HEK293 (cell line): Measurements from ENCODE around the gene OTUB2.

Experiments
- CTCF ChIA-PET: fragments of 350-600 bp; formaldehyde crosslinking; extraction: SDS; loops from one replicate; lab custom pipeline; 2021; ENCODE audit warnings: antibody characterized with exemption; lab: Yijun Ruan, JAX
- POLR2A ChIA-PET: fragments of 300-600 bp; formaldehyde crosslinking; extraction: SDS; loops from one replicate; lab custom pipeline; 2020; ENCODE audit warnings: antibody characterized with exemption, inconsistent platforms; lab: Yijun Ruan, JAX
- H3K27ac ChIP-seq: fragments of 200-500 bp; sonication (Bioruptor generic); 2 replicates; pipeline ENCODE4 v1.5.1; 2014; ENCODE audit warnings: low read depth, low read length, control low read depth, inconsistent platforms; ENCODE audit errors: extremely low read depth
- H3K36me3 ChIP-seq, 2 experiments: fragments of 200-500 bp in 1 of 2; sonication (Bioruptor generic) in 1 of 2; 1 replicate in 1 of 2; 2 replicates in 1 of 2; pipeline ENCODE4 v1.5.1; 2014 to 2017; ENCODE audit warnings: inconsistent platforms in 2 of 2, low read length in 2 of 2; ENCODE audit not compliant: control insufficient read depth in 2 of 2, insufficient read depth in 1 of 2
- H3K4me1 ChIP-seq: fragments of 200-500 bp; sonication (Bioruptor generic); 2 replicates; pipeline ENCODE4 v1.5.1; 2014; ENCODE audit warnings: mild to moderate bottlenecking, low read length, inconsistent platforms; ENCODE audit not compliant: control insufficient read depth, insufficient read depth
- H3K4me3 ChIP-seq: 2 replicates; pipeline ENCODE4 v1.5.1; 2011; ENCODE audit warnings: low read depth, mild to moderate bottlenecking, control low read depth, low read length, moderate library complexity
- H3K9me3 ChIP-seq: fragments of 200-500 bp; sonication (Bioruptor generic); 2 replicates; pipeline ENCODE4 v1.5.1; 2014; ENCODE audit warnings: low read depth, low read length, inconsistent platforms; ENCODE audit not compliant: control insufficient read depth, insufficient read depth
- EGR2 ChIP-seq: fragments of 450-650 bp; formaldehyde crosslinking; IDR thresholded peaks from 2 replicates; pipeline ENCODE4 v1.5.1; 2016; ENCODE audit warnings: low read depth, missing biosample characterization, missing genetic modification characterization
- FEZF1 ChIP-seq: fragments of 450-650 bp; formaldehyde crosslinking; IDR thresholded peaks from 2 replicates; pipeline ENCODE4 v1.5.1; 2016; ENCODE audit warnings: missing biosample characterization, missing genetic modification characterization
- KLF1 ChIP-seq: fragments of 450-650 bp; formaldehyde crosslinking; IDR thresholded peaks from 2 replicates; pipeline ENCODE4 v1.5.1; 2016; ENCODE audit warnings: missing biosample characterization, missing genetic modification characterization
- MEIS1 ChIP-seq: sonication (generic); formaldehyde crosslinking; IDR thresholded peaks from 2 replicates; pipeline ENCODE4 v1.8.1; 2022; ENCODE audit warnings: missing genetic modification reagents, mild to moderate bottlenecking, borderline replicate concordance
- OSR2 ChIP-seq: fragments of 450-650 bp; formaldehyde crosslinking; IDR thresholded peaks from 2 replicates; pipeline ENCODE4 v1.5.1; 2016; ENCODE audit warnings: missing biosample characterization, missing genetic modification characterization
- SP3 ChIP-seq: fragments of 450-650 bp; formaldehyde crosslinking; IDR thresholded peaks from 2 replicates; pipeline ENCODE4 v1.5.1; 2016; ENCODE audit warnings: missing biosample characterization, missing genetic modification characterization
- WT1 ChIP-seq: fragments of 450-650 bp; formaldehyde crosslinking; IDR thresholded peaks from 2 replicates; pipeline ENCODE4 v1.5.1; 2016; ENCODE audit warnings: missing biosample characterization, missing genetic modification characterization
- ZFHX2 ChIP-seq: fragments of 450-650 bp; formaldehyde crosslinking; conservative IDR thresholded peaks from 2 replicates; pipeline ENCODE4 v1.5.1; 2016; ENCODE audit warnings: missing biosample characterization, missing genetic modification characterization
- ZNF155 ChIP-seq: fragments of 450-650 bp; formaldehyde crosslinking; IDR thresholded peaks from 2 replicates; pipeline ENCODE4 v1.5.1; 2016; ENCODE audit warnings: missing biosample characterization, missing genetic modification characterization
- ZNF157 ChIP-seq: fragments of 450-650 bp; formaldehyde crosslinking; IDR thresholded peaks from 2 replicates; pipeline ENCODE4 v1.5.1; 2016; ENCODE audit warnings: missing biosample characterization, missing genetic modification characterization
- ZNF169 ChIP-seq: fragments of 450-650 bp; formaldehyde crosslinking; IDR thresholded peaks from 2 replicates; pipeline ENCODE4 v1.5.1; 2016; ENCODE audit warnings: missing biosample characterization, missing genetic modification characterization
- ZNF174 ChIP-seq: fragments of 450-650 bp; formaldehyde crosslinking; IDR thresholded peaks from 2 replicates; pipeline ENCODE4 v1.5.0; 2017; ENCODE audit warnings: missing biosample characterization, mild to moderate bottlenecking, missing genetic modification characterization
- ZNF335 ChIP-seq: fragments of 450-650 bp; formaldehyde crosslinking; conservative IDR thresholded peaks from 2 replicates; pipeline ENCODE4 v1.5.1; 2016; ENCODE audit warnings: missing biosample characterization, missing genetic modification characterization
- ZNF366 ChIP-seq: fragments of 450-650 bp; formaldehyde crosslinking; conservative IDR thresholded peaks from 2 replicates; pipeline ENCODE4 v1.5.1; 2016; ENCODE audit warnings: missing biosample characterization, missing genetic modification characterization
- ZNF391 ChIP-seq: fragments of 450-650 bp; formaldehyde crosslinking; IDR thresholded peaks from 2 replicates; pipeline ENCODE4 v1.5.1; 2016; ENCODE audit warnings: low read depth, missing biosample characterization, missing genetic modification characterization, borderline replicate concordance
- ZNF510 ChIP-seq: fragments of 450-650 bp; formaldehyde crosslinking; IDR thresholded peaks from 2 replicates; pipeline ENCODE4 v1.5.1; 2018; ENCODE audit warnings: mild to moderate bottlenecking, missing genetic modification characterization, missing biosample characterization; ENCODE audit not compliant: insufficient replicate concordance
- TF ChIP-seq, protein P1 (sequence below): fragments of 450-650 bp; formaldehyde crosslinking; IDR thresholded peaks from 2 replicates; pipeline ENCODE4 v1.5.1; 2016; ENCODE audit warnings: missing biosample characterization, missing genetic modification characterization
- TF ChIP-seq, protein P2 (sequence below): fragments of 450-650 bp; formaldehyde crosslinking; IDR thresholded peaks from 2 replicates; pipeline ENCODE4 v1.5.1; 2017; ENCODE audit warnings: missing biosample characterization, missing genetic modification characterization
- TF ChIP-seq, protein P3 (sequence below): fragments of 450-650 bp; formaldehyde crosslinking; IDR thresholded peaks from 2 replicates; pipeline ENCODE4 v1.5.1; 2016; ENCODE audit warnings: missing biosample characterization, missing genetic modification characterization
- TF ChIP-seq, protein P4 (sequence below): fragments of 450-650 bp; formaldehyde crosslinking; IDR thresholded peaks from 2 replicates; pipeline ENCODE4 v1.5.1; 2016; ENCODE audit warnings: missing biosample characterization, missing genetic modification characterization
- TF ChIP-seq, protein P5 (sequence below): sonication (generic); formaldehyde crosslinking; IDR thresholded peaks from 2 replicates; pipeline ENCODE4 v1.8.1; 2022; ENCODE audit warnings: mild to moderate bottlenecking, moderate library complexity, missing genetic modification reagents
- TF ChIP-seq, protein P6 (sequence below): fragments of 450-650 bp; formaldehyde crosslinking; IDR thresholded peaks from 2 replicates; pipeline ENCODE4 v1.5.1; 2016; ENCODE audit warnings: missing biosample characterization, missing genetic modification characterization

Gene OTUB2

DNA sequence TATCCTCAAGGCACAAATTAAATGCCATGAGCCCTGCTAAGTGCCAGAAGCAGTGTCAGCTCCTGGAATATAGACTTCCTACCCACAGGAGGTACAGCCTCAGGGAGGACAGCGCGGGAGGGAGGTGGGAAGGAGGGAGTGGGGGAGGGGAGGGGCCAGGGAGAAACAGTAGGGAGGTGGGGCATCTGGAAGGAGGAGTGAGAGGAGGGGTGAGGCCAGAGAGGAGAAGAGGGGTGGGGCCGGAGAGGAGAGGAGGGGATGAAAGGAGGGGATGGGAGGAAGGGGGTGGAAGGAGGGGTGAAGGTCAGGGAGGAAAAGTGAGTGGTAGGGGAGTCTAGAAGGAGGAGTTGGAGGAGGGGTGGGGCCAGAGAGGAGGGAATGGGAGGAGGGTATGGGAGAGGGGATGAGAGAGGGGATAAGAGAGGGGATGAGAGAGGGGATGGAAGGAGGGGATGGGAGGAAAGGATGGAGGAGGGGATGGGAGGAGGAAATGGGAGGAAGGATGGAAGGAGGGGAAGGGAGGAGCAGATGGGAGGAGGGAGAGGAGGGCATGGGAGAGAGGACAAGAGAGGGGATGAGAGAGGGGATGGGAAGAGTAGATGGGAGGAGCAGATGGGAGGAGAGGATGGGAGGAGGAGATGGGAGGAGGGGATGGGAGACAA, 38.2 kb upstream of the OTUB2 start:
- Histone ChIP-seq H3K27ac (no peak overlapping the region), H3K4me1 (no peaks in the 10 kb centered on the region), H3K36me3 (no peaks in the 10 kb centered on the region), H3K4me3 (no peak overlapping the region), H3K9me3 (no peaks in the 10 kb centered on the region)
- POLR2A ChIA-PET, result no interaction called here
- TF ChIP-seq FEZF1 (no peak), SP3 (tag by site-specific recombination) (peak; percentile 29; the same call in 1 of the 2 replicates), EGR2 (peak; percentile 58), ZNF169 (tag by site-specific recombination) (no peak), ZFHX2 (peak; percentile 35; the same call in 1 of the 2 replicates), ZNF366 (tag by site-specific recombination) (peak; percentile 64), KLF1 (tag by site-specific recombination) (peak; percentile 82), MEIS1 (CRISPR knock-in tag) (no peak), ZNF510 (tag by site-specific recombination) (no peak), ZNF155 (tag by site-specific recombination) (0 out of 2 replicates have a peak, but pooled peaks have one; percentile 25), WT1 (tag by site-specific recombination) (peak; percentile 93), OSR2 (peak; percentile 17; the same call in 1 of the 2 replicates)
- TF ChIP-seq, protein P1, sequence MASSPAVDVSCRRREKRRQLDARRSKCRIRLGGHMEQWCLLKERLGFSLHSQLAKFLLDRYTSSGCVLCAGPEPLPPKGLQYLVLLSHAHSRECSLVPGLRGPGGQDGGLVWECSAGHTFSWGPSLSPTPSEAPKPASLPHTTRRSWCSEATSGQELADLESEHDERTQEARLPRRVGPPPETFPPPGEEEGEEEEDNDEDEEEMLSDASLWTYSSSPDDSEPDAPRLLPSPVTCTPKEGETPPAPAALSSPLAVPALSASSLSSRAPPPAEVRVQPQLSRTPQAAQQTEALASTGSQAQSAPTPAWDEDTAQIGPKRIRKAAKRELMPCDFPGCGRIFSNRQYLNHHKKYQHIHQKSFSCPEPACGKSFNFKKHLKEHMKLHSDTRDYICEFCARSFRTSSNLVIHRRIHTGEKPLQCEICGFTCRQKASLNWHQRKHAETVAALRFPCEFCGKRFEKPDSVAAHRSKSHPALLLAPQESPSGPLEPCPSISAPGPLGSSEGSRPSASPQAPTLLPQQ (tag by site-specific recombination), result no peak
- TF ChIP-seq, protein P2, sequence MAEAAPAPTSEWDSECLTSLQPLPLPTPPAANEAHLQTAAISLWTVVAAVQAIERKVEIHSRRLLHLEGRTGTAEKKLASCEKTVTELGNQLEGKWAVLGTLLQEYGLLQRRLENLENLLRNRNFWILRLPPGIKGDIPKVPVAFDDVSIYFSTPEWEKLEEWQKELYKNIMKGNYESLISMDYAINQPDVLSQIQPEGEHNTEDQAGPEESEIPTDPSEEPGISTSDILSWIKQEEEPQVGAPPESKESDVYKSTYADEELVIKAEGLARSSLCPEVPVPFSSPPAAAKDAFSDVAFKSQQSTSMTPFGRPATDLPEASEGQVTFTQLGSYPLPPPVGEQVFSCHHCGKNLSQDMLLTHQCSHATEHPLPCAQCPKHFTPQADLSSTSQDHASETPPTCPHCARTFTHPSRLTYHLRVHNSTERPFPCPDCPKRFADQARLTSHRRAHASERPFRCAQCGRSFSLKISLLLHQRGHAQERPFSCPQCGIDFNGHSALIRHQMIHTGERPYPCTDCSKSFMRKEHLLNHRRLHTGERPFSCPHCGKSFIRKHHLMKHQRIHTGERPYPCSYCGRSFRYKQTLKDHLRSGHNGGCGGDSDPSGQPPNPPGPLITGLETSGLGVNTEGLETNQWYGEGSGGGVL, result peak; percentile 66; the same call in 1 of the 2 replicates
- TF ChIP-seq, protein P3, sequence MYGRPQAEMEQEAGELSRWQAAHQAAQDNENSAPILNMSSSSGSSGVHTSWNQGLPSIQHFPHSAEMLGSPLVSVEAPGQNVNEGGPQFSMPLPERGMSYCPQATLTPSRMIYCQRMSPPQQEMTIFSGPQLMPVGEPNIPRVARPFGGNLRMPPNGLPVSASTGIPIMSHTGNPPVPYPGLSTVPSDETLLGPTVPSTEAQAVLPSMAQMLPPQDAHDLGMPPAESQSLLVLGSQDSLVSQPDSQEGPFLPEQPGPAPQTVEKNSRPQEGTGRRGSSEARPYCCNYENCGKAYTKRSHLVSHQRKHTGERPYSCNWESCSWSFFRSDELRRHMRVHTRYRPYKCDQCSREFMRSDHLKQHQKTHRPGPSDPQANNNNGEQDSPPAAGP (tag by site-specific recombination), result peak; percentile 94
- CTCF ChIA-PET, result no interaction called here

DNA sequence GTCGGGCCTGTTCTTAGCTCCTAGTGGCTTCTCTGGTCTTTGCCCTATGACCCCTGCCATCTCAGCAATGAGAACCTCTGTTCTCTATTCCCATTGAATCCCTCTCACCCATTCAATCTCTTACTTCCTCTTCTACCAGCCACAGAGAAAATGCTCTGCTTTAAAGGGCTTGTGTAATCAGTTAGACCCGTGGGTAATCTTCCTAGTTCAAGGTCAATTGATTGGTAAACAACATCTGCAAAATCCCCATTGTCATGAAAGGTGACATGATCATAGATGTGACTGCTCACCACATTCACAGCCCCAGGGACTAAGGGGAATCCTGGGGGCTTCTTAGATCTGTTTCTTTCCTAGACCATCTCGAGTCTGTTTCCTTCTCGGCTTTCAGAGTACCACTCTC, 36.2 kb upstream of the OTUB2 start:
- CTCF ChIA-PET, result no interaction called here
- Histone ChIP-seq H3K4me3 (no peak overlapping the region), H3K9me3 (no peaks in the 10 kb centered on the region)

DNA sequence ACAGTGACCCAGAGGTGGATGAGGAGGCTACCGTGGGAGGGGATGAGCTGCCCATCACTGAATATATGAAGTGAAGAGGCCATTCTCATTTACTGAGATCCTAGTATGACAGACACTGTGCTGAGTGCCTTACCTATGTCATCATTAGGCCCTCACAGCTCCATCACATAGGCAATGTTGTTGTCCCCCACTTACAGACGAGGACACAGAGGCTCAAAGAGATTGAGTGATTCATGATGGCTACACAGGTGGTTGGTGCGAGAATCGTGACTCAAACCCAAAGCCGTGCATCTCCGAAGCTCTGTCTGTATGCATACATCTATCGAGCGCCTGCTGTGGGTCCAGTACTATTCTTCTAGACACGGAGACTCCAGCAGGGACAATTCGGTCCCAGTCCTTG, 34.9 kb upstream of the OTUB2 start:
- H3K36me3 ChIP-seq, result no peaks in the 10 kb centered on the region
- H3K27ac ChIP-seq, result no peak overlapping the region
- ChIA-PET POLR2A (no interaction called here), CTCF (interaction anchor here (0.8 to 2.3 kb wide), 4 partner anchors 10 to 52 kb away, joined by 3 to 15 read pairs (median 8); no protein-coding TSS in a partner anchor)
- no peak overlapping the region for H3K4me3 ChIP-seq
- H3K9me3 ChIP-seq, result no peaks in the 10 kb centered on the region
- no peaks in the 10 kb centered on the region for H3K4me1 ChIP-seq
- no peak for TF ChIP-seq KLF1 (tag by site-specific recombination)
- no peak for TF ChIP-seq ZNF335 (tag by site-specific recombination)
- TF ChIP-seq ZNF157 (tag by site-specific recombination), result no peak
- TF ChIP-seq, protein P4, sequence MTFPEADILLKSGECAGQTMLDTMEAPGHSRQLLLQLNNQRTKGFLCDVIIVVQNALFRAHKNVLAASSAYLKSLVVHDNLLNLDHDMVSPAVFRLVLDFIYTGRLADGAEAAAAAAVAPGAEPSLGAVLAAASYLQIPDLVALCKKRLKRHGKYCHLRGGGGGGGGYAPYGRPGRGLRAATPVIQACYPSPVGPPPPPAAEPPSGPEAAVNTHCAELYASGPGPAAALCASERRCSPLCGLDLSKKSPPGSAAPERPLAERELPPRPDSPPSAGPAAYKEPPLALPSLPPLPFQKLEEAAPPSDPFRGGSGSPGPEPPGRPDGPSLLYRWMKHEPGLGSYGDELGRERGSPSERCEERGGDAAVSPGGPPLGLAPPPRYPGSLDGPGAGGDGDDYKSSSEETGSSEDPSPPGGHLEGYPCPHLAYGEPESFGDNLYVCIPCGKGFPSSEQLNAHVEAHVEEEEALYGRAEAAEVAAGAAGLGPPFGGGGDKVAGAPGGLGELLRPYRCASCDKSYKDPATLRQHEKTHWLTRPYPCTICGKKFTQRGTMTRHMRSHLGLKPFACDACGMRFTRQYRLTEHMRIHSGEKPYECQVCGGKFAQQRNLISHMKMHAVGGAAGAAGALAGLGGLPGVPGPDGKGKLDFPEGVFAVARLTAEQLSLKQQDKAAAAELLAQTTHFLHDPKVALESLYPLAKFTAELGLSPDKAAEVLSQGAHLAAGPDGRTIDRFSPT (tag by site-specific recombination), result no peak
- no peak for TF ChIP-seq ZNF174 (tag by site-specific recombination)
- TF ChIP-seq ZNF510 (tag by site-specific recombination), result no peak
- TF ChIP-seq, protein P5, sequence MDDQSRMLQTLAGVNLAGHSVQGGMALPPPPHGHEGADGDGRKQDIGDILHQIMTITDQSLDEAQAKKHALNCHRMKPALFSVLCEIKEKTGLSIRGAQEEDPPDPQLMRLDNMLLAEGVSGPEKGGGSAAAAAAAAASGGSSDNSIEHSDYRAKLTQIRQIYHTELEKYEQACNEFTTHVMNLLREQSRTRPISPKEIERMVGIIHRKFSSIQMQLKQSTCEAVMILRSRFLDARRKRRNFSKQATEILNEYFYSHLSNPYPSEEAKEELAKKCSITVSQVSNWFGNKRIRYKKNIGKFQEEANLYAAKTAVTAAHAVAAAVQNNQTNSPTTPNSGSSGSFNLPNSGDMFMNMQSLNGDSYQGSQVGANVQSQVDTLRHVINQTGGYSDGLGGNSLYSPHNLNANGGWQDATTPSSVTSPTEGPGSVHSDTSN (CRISPR knock-in tag), result no peak
- TF ChIP-seq, protein P3 (tag by site-specific recombination), result no peak
- no peak for TF ChIP-seq ZNF391

More for the DNA sequence above, 36.2 kb upstream of the OTUB2 start:
- no peaks in the 10 kb centered on the region for H3K36me3 ChIP-seq
- no peak overlapping the region for H3K27ac ChIP-seq
- POLR2A ChIA-PET, result no interaction called here
- TF ChIP-seq, protein P6, sequence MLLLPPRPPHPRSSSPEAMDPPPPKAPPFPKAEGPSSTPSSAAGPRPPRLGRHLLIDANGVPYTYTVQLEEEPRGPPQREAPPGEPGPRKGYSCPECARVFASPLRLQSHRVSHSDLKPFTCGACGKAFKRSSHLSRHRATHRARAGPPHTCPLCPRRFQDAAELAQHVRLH, result no peak
- TF ChIP-seq, all 188 proteins: peak for 0
- H3K4me1 ChIP-seq, result no peaks in the 10 kb centered on the region
